ENCODE results near the gene ESRRA.

GRCh38 chr11:64276653-64277431 lies 28.5 kb upstream of the ESRRA start:
- no peak for TF ChIP-seq RBM39 (optimal IDR thresholded peaks at IDR 0.05; ENCODE audit: low read depth, low read length)
- no peak for TF ChIP-seq CBX3 (IDR thresholded peaks at IDR 0.05; ENCODE audit: borderline replicate concordance in 1 of 2, low read length in 2 of 2)
- no peak for TF ChIP-seq REST (IDR thresholded peaks at IDR 0.05; ENCODE audit: borderline replicate concordance)
- no peak for TF ChIP-seq REST (CRISPR knock-in tag; IDR thresholded peaks at IDR 0.05; ENCODE audit: low read depth)
- TF ChIP-seq PBX2 (CRISPR knock-in tag; IDR thresholded peaks at IDR 0.05; ENCODE audit: low read depth): no peak
- no peak for TF ChIP-seq PBX2 (tag; conservative IDR thresholded peaks at IDR 0.05; ENCODE audit: low read depth)
- TF ChIP-seq NR3C1 (CRISPR knock-in tag; IDR thresholded peaks at IDR 0.05): no peak
- TF ChIP-seq CREM (IDR thresholded peaks at IDR 0.05; ENCODE audit: low read depth): no peak
- no peak for TF ChIP-seq ZNF24 (IDR thresholded peaks at IDR 0.05)
- no peak for TF ChIP-seq USF2 (CRISPR knock-in tag; IDR thresholded peaks at IDR 0.05)
- no peak for TF ChIP-seq MAX (CRISPR knock-in tag; IDR thresholded peaks at IDR 0.05)
- no peak for TF ChIP-seq POLR2AphosphoS5 (IDR thresholded peaks at IDR 0.05; ENCODE audit: control insufficient read depth, insufficient read depth, low read depth, low read length)
- TF ChIP-seq ZSCAN29 (IDR thresholded peaks at IDR 0.05): no peak
